GM12874 (cell line): ENCODE results near the gene RARA.

ENCODE experiments used
- TF ChIP-seq, protein P1 (sequence below): IDR thresholded peaks from 2 replicates; pipeline ENCODE4 v1.5.1; 2011; ENCODE audit warnings: low read depth, mild to moderate bottlenecking, control low read depth, low read length, moderate library complexity; ENCODE audit not compliant: insufficient read depth

RARA gene

DNA sequence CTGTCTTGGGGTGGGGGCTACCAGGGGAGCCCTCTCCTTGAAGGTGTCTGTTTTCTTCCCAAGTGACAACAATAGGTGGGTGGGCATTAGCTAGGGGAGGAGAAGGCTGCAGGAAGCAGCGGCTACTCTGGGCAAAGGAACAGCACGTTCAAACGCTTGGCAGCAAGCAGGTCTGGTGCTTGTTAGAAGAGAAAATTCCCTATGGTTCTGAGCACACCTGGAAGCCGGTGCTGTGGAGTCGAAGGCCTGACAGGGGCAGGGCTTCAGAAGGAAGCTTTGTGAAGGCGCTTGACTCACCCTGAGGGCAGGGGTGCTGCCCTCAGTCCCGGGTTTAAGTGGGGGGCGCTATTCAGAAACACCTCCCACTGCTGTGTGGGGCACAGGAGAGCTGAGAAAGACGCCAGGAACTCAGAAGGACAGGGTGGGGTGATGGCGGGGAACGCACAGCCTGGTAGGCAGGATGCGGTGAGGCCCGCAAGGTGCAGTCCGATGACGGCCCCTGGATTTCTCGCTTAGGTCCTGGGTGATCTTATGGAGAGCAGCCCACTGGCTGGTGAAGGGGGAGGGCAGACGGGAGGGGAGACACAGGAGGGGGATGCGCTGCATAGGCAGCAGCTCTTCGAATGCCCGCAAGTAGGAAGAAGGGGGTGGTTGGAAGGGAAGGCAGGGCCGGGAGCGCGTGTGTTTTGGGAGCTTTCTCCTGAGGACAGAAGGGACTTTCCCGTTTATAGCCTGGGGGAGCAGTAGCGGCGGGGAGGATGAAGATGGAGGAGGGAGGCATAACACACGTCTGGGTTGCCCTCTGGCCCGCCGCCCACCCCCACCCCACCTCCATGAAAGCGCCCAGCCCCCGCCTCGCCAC is 52.3 kb downstream of the RARA start:
- TF ChIP-seq, protein P1, sequence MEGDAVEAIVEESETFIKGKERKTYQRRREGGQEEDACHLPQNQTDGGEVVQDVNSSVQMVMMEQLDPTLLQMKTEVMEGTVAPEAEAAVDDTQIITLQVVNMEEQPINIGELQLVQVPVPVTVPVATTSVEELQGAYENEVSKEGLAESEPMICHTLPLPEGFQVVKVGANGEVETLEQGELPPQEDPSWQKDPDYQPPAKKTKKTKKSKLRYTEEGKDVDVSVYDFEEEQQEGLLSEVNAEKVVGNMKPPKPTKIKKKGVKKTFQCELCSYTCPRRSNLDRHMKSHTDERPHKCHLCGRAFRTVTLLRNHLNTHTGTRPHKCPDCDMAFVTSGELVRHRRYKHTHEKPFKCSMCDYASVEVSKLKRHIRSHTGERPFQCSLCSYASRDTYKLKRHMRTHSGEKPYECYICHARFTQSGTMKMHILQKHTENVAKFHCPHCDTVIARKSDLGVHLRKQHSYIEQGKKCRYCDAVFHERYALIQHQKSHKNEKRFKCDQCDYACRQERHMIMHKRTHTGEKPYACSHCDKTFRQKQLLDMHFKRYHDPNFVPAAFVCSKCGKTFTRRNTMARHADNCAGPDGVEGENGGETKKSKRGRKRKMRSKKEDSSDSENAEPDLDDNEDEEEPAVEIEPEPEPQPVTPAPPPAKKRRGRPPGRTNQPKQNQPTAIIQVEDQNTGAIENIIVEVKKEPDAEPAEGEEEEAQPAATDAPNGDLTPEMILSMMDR = no peak

DNA sequence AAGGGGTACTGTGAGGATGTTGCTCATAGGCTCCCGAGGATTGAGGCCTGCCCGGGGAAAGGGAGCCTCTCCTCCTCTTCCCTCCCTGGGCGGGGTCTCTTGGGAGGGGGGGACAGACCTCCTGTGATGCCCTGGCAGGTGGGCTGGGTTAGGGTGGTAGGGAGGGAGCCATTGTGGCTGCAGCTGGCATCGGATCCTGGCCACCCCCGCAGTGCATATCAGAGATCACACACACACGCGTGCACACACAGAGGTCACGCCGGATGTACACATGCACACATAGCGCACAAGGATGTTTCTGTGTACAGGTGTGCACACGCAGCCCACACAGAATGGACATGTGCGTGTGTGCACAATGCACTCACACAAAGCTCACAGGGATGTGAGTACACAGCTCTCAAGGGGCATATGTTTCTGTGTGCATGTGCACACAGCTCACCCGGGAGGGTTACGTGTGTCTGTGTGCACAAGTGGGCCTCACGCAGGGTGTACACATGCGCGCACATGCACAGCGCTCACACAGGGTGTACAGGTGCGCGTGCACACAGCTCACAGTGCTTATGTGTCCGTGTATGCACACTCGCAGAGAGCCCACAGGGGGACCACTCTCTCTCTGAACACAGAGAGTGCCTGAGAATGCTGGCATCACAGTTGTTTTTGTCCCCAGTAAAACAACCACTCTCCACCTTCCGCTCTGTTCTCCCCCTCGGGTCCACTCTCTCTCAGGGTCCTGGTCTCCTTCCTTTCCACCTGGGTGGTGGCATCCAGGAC is 53.1 kb downstream of the RARA start:
- TF ChIP-seq, protein P1 = no peak

DNA sequence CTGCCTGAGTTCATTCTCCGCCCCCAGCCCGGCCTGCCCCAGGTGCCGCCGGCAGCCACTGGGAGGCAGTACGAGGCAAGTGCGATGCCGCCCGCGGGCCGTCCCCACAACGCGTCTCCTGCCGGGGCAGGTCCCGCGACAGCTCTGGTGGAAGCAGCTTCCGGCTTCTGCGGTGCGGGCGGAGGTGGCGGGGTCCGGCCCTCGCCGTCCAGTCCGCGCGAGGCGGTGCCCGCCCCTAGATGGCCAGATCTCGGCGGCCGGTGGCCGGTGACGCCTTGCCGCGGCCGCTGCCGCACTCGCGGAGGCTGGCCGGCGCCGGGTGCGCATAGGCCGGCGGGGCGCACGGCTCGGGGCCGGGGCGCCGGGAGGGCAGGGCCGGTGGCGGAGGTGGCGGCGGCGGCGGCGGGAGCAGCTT is 53.7 kb downstream of the RARA start:
- TF ChIP-seq, protein P1 = peak; percentile 91

DNA sequence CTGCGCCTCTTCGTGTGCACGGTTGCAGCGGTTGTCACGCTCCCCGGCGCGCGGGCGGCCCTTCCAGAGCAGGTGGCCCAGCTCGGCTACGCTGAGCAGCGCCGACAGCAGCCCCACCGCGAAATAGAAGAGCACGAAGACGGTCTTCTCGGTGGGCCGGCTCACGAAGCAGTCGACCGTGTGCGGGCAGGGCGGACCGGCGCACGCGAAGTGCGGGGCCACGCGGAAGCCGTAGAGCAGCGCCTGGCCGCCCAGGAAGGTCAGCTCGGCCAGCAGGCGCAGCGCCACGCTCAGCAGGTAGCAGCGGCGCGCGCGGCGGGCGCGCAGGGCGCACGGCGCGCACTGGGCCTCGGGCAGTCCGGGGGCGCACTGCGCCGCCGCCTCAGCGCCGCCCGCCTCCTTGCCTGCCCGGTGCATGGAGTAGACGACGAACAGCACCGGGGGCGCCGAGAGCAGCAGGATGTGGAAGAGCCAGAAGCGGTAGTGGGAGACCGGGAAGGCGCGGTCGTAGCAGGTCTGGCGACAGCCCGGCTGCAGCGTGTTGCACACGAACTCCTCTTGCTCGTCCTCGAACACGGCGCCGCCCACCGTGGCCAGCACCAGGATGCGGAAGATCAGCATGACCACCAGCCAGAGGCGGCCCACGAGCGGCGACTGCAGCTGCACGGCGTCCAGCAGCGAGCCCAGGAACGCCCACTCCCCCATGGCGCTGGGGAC is 54.3 kb downstream of the RARA start:
- TF ChIP-seq, protein P1 = no peak

DNA sequence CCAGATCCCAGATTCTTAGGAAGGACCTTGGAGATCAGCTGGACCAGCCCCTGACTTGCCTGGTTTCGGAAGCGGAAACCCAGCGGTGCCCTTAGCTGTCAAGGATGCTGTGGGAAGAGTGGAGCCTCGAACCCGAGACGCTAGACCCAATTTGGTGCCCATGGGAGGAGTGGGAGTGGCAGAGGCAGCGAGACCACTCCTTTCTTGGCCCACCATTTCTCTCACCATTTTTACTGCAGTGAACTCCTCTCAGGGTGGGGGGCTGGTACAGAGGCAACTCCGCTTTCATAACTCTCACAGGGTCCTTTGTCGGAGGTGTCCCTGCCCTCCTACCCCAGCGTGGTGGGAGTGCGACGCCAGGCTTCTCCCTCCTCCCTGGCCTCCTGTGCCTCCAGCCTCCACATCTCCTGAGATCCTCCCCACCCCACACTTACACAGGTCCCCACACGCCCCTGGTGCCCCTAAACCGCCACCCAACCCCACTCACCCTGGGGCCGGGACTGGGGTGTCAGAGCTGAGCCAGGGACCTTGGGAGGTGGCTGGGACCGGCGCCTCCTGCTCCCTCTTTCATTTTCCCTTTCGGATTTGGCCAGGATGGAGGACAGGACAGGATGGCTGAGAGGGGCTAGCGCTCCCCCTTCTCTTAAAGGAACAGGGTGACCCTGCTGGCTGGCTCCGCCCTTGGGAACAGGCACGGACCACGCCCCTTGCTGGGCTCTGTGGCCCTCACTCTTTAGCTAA is 55.3 kb downstream of the RARA start, which contains the start of gene GJD3:
Gene GJD3, minus strand, starts transcription at position 617 of the 741 bp plus-strand sequence. CDS start 922 bp downstream, outside the sequence.
- TF ChIP-seq, protein P1 = no peak

DNA sequence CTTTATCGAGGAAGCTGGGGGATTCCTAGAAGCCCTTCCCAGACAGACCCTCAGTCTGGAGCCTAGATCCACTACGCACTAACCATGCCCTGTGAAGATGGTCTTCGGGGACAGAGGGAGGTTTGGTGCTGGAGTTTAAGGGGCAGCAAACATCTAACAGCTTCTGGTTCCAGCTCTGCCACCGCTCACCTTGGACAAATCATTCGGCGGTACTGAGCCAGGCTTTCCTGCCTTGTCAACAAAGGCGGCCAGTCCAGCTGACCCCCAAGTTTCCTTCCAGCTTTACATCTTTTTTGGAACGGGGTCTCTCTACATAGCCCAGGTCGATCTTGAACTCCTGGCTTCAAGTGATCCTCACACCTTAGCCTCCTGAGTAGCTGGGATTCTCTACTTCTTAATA is 55.9 kb downstream of the RARA start:
- TF ChIP-seq, protein P1 = no peak
